ENCODE measurements around the gene DENND10.
"Not testable (repeated sequence)": the region's sequence is repeated elsewhere in the genome, so short reads cannot be mapped to it uniquely, and the experiment has no call there.

DENND10 gene

DNA sequence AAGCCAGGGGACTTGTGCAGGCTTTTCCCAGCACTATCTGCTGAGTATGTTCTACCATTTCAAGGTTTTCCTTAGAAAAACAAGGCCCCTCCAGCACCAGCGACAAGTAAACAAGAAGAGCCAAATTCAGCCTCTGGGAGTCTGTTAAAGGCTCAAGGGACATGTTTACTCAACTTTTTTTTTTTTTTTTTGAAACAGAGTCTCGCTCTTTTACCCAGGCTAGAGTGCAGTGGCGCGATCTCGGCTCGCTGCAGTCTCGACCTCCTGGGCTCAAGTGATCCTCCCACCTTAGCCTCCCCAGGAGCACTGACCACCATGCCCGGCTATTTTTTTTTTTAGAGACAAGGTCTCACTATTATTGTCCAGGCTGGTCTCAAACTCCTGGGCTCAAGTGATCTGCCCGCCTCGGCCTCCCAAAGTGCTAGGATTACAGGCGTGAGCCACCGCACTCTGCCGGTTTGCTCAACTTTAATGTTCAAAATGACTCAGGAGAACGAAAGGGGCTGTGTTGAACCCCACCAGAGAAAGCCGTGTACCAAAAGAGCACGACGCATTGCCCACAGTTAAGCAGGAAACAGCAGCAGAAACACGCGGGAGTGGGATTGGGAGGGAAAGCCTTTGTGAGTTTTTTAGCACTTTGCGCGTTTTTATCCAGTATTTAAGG, 73.9 kb downstream of the DENND10 start:
- no peak for FAIRE-seq

DNA sequence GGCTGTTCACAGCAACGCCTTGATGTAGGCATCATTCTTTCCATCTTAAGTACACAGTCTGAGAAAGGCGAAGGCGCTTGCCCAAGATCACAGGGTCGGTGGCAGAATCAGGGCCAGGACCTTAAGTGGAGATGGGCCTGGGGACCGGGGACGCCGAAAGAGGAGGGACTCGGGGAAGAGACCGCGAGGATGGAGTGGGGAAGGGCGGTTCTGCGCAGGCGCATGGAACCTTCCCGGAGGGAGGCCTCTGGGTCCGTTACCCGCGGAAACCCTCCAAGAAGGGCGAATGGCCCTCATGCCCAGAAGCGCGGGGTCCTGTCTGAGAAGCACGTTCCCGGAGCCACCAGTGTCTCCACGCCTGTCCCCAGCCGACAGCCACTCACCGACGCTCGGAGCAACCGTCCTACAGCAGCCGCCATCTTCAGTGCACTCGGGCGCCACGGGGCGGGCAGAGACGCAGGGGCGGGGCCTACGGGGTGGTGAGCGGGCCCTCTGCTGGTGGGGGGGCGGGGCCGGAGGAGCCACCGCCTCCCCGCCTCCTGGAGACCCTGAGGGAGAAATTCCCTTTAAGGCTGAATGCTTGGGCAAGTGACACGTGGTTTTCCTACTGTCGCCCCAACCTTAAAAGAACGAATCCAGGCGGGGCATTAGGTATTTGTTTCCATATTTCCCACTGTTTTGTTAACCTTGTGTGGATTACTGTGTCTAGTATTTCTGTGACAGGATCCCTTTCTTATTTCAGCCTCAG, 74.6 kb downstream of the DENND10 start, which contains the start of gene PRDX3:
TSS of gene PRDX3 (minus strand) at position 441 of the 748 bp plus-strand sequence. CDS start at position 419, 22 bp downstream.
- FAIRE-seq = peak; percentile 34

DNA sequence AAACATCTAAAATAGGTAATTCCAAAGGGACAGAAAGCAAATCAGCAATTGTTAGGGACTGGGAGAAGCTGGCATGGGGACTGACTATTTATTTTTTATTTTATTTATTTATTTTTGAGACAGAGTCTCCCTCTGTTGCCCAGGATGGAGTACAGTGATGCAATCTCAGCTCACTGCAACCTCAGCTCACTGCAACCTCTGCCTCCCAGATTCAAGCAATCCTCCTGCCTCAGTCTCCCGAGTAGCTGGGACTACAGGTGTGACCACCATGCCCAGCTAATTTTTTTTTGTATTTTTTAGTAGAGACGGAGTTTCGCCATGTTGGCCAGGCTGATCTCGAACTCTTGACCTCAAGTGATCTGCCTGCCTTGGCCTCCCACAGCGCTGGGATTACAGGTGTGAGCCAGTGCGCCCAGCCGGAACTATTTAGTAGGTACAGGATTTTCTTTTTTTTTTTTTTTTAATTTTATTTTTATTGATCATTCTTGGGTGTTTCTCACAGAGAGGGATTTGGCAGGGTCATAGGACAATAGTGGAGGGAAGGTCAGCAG, 77.0 kb downstream of the DENND10 start:
- not testable (repeated sequence) for FAIRE-seq

DNA sequence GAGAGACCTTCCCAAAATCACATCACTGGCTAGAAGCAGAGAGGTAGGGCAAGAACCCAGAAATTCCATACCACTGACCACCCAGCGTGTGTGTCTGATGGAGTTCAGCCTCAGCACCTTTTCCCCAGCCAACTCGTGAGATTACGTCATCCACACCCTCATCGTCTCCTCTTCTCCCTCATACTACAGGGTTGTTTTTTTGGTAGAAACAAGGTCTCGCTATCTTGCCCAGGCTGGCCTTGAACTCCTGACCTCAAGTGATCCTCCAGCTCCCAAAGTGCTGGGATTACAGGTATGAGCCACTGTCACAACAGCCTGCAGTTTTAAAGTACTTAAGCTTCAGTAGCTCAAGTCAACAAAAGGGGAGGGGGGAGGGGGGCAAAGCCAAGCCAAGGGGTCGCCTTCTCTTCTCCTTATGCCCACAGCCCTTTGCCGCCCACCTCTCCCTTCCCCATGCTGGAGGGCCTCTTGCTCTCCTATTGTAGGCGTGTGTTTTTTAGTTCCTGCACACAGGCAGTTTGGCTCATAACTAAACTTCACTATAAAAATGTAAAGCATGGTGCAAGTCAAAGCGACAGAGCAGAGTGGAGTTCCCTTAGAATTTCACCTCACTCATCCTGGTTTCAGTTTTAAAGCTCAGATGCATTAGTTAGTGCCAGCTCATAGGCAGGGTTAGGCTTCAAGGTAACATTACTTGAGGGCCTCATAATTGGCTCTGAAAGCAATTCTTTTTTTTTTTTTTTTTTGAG, 79.9 kb downstream of the DENND10 start:
- FAIRE-seq = no peak

Data from A204.1 (cell line).